NCI-H2227 (cell line): ENCODE data around the gene WARS2.
"Not testable (repeated sequence)": the region's sequence is repeated elsewhere in the genome, so short reads cannot be mapped to it uniquely, and the experiment has no call there.

Experiments used
- DNase-seq: peaks from one replicate; lab custom pipeline; 2025; ENCODE audit not compliant: unreplicated experiment; lab: John Stamatoyannopoulos, UW

Gene WARS2

GRCh38 chr1:119141020-119141424 lies 569 bp upstream of the WARS2 start:
- peak; percentile 49 for DNase-seq

- no peak for DNase-seq
Measured at GRCh38 chr1:119139857-119140176, 636 bp downstream of the WARS2 start.

DNA sequence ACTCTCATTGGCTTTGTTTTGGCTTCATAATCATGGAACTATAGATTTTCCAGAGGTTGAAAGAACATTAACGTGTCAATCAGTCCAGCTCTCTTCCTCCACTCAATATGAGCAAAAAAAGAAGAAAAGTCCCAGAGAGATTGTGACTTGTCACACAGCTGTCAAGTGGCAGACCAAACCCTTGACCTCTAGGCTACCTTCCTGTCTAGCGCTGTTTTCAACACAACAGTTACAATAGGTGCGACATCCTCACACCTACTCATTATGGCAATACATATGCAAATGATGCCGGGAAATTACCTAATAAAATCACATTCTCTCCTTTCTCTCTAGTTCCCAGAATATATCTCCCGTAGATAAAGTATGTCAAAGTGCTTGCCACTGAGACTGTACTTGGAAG lies 1.1 kb downstream of the WARS2 start:
- DNase-seq: no peak

DNA sequence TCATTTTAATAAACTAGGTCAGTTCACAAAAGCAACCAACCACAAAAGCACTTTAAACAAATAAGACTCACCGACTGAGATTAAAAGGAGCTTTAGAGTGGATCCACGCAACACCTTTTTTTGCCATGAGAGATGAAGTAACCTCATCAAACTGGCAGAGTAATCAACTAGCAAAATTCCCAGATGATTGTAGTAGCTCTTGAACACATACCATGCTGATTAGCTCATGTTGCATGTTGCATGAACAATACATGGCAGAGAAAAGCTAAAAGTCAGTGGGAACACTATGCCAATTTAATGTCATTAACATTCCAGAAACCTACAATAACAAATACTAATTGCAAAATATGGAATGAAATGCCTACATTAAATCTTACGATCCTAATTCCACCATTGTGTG lies 4.1 kb downstream of the WARS2 start:
- no peak for DNase-seq

- DNase-seq: no peak
Measured at GRCh38 chr1:119133987-119134386, 6.5 kb downstream of the WARS2 start.

GRCh38 chr1:119132179-119132578 lies 8.3 kb downstream of the WARS2 start:
- no peak for DNase-seq

- DNase-seq: no peak
Measured at GRCh38 chr1:119125874-119126273, 14.6 kb downstream of the WARS2 start.

DNA sequence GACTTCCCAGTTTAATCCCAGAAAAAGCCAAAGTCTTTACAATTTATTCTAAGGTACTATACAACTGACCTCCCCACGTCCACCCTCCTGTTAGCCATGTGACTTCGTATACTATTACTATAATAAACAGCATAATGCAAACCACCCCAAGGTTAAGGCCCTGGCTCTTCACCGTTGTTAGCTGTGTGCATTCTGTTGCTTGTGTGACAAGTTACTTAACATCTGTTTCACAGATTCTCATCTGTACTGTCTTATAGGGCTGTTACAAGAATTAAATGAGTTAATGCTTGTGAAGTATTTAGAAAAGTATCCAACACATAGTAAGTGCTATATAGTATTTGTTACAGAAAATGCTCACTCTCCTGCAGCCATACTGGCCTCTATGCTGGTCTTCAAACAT lies 15.7 kb downstream of the WARS2 start:
- no peak for DNase-seq

- DNase-seq: not testable (repeated sequence)
Measured at GRCh38 chr1:119121872-119122271, 18.6 kb downstream of the WARS2 start.

DNA sequence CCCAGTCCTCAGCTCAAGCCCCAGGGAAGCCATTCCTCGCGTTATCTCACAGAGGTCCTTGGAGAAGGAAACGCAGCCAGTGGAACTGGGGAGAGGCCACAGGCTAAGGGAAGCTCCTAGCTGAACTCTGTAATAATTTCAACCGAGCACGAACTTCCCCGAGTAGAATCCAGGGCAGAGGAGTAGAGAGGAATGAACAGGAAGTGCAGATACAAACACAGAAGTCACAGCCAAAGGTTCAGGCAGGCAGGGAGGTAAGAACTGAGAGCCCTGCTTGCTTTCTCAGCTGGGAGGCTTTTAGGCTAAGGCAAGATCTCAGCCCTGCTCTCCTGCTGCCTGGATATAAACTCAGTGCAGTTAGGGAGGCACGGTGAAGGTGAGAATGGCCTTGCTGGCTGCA lies 23.7 kb downstream of the WARS2 start:
- no peak for DNase-seq

GRCh38 chr1:119115736-119116135 lies 24.7 kb downstream of the WARS2 start:
- DNase-seq: no peak

DNA sequence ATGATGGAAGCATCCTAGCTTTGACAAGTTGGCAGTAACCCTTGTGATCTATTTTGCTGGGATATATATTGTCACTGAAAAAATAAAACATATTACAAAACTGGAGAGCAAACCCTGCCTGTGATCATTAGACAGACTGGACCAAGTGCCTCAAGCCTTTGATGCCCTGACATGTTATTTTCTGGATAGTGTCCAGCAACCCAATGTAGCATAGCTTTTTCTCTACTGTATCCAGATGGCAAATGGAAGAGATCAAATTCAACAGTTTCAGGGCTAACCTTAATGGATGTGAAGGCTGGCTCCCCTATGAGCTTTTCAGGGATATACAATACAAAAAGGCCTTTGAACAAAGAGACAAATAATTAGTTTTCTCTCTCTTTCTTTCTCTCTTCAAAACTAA lies 25.1 kb downstream of the WARS2 start:
- DNase-seq: no peak

- peak; percentile 7 for DNase-seq
Measured at GRCh38 chr1:119114786-119115185, 25.7 kb downstream of the WARS2 start.

- no peak for DNase-seq
Measured at GRCh38 chr1:119112791-119113190, 27.7 kb downstream of the WARS2 start.

GRCh38 chr1:119112244-119112643 lies 28.2 kb downstream of the WARS2 start:
- no peak for DNase-seq

DNA sequence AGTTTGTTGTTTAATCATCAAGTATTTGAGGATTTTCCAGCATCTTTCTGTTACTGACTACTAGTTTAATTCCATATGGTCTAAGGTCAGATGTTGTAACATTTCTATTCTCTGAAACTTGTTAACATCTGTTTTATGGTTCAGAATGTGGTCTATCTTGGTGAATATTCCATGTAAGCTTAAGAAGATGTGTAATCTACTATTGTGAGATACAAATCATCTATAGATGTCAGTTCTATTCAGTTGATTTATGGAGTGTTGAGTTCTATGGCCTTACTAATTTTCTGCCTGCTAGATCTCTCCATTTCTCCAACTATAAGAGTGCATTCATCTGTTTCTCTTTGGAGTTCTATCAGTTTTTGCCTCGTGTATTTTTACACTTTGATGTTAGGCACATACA lies 31.5 kb downstream of the WARS2 start:
- no peak for DNase-seq

DNA sequence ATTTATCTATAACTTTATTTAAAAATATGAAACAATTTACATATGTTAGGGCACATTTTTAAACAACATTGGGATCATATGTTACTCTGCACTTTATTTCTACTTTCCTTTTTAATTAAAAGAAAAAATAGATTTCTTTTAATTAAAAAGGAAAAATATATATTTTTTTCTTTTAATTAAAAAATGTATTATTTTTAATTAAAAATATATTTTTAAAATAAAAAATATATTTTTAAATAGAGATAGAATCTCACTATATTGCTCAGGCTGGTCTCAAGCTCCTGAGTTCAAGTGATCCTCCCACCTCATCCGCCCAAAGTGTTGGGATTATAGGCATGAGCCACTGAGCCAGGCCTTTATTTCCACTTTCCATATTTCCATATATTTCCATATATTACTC lies 36.7 kb downstream of the WARS2 start:
- DNase-seq: no peak

DNA sequence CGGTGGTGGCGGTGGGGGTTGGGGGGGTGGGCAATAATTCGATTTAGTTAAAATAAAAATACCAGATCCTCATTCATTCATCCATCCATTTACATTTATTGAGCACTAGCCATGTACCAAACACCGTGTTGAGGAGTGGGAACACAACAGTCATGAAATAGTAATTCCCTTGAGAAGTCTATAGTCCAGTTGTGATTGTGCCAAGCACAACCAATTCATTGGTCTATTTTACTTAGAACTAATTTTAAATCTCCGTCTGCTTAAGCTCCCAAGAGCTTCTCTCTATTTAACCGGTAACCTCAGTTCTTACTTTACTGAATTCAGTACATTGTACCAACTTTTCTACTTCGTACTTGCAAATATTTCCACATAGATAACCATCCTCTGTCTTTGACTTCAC lies 38.4 kb downstream of the WARS2 start:
- DNase-seq: no peak

DNA sequence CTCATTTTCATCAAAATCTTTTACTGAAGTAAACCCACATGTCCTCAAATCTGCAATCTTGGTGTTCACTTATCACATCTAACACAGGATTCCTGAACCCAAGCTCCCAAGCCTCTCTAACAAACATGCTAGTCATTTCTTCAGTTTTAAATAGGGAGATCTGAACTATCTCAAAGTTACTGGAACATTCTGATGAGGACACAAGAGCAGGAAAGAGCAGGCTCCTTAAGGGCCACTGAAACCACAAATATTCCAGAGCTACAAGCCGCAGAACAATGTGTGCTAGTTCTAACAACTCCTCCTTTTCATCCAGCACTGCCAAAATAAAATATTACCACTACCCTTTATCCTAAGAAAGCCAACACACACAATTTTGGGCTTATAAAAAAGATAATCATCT lies 38.9 kb downstream of the WARS2 start:
- no peak for DNase-seq

DNA sequence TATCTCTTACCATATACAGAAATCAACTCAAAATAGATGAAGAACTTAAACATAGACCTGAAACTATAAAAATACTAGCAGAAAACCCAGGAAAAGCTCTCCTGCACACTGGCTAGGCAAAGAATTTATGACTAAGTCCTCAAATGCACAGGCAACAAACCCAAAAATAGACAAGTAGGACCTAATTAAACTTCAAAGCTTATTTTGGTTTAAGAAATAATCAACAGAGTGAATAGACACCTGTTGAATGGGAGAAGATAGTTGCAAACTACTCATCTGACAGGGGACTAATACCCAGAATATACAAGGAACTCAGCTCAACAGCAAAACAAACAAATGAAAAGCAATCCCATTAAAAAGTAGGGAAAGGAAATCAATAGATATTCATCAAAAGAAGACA lies 40.7 kb downstream of the WARS2 start:
- DNase-seq: no peak

- DNase-seq: no peak
Measured at GRCh38 chr1:119097380-119097779, 43.1 kb downstream of the WARS2 start.

DNA sequence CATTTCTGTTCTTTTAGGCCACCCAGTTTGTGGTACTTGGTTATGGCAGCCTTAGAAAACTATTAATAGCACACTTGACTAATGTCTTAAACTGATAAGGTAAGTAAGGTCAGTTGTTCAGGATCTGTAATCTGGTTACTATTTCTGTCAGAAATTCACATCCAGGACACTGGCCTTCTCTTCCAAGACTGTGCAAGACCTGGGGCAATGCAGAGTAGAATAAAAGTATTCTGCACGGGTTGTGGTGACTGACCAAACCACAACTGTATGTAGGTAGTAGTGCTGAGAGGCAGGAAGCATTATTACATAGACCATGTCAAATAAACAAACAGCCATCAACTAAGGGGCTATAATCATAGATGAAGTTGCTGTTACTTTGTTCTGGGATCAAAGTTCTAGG lies 46.7 kb downstream of the WARS2 start:
- no peak for DNase-seq

DNA sequence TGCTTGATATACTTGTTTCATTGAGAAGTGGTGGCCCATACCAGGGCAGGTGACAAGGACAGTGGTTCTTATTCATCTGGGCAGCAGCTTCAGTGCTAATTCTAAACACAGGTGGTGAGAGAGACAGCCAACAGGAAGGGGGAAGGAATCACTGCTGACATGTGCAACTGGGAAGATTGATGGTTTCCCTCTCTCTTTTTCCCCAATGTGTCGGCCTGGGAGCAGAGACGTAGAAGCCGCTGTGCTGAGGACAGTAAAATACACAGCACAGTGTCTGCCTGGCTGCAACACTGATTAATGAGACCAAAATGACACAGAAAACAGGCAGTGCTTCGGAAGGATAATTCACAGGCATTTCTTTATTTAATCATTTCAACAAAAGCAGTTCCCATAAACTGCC lies 48.8 kb downstream of the WARS2 start:
- DNase-seq: no peak

DNA sequence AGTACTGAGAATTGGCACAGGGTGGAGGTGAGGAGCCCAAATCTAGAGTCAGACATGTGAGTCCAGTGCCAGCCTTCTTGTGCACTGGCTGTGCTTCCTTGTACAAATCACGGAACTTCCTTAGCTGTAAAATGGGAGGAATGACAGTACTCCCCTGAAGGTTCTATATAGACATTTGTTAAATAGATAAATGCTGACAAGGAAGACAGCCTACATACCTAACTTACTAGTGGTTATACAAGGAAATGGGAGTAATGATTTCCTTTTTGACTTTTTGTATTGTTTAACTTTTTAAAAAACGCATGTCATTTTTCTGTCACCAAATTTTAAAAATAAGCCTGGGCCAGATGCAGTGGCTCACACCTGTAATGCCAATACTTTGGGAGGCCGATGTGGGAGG lies 50.2 kb downstream of the WARS2 start:
- no peak for DNase-seq
